Right lobe of liver (tissue), 6 donors: ENCODE data around the gene IRX2. TPM values are rescaled to one million over a fixed set of nuclear protein-coding genes. Genes with fewer than 3 reads are reported as not detected.

Source experiments
- ATAC-seq, 4 donors: fragments of 200-7000 bp; cut with Tn5 transposase; one replicate each; pipeline ENCODE4 v1.9.1; 2020; ENCODE audit warnings: mild to moderate bottlenecking in 4 of 4, moderate library complexity in 4 of 4
- DNase-seq, 3 donors: peaks; one replicate each; pipeline ENCODE4 v3.0.0-alpha.2; 2020
- H3K27ac ChIP-seq, 3 donors: fragments of 200-600 bp; one replicate each; pipeline ENCODE4 v1.8.0; 2022
- H3K27me3 ChIP-seq, 2 donors: fragments of 200-600 bp; one replicate each; pipeline ENCODE4 v1.8.0; 2022
- H3K36me3 ChIP-seq, 4 donors: fragments of 200-600 bp; sonication (generic) in 1 of 4; one replicate each; pipeline versions ENCODE4 v1.5.1 to v1.8.0; 2017 to 2022; ENCODE audit warnings: control low read depth in 1 of 4
- H3K4me1 ChIP-seq, 4 donors: fragments of 200-600 bp; sonication (generic) in 1 of 4; one replicate each; pipeline versions ENCODE4 v1.5.1 to v1.8.0; 2017 to 2022; ENCODE audit warnings: control low read depth in 1 of 4
- H3K4me3 ChIP-seq, 3 donors: fragments of 200-600 bp; one replicate each; pipeline ENCODE4 v1.8.0; 2022
- H3K9me3 ChIP-seq, 4 donors: fragments of 200-600 bp; sonication (generic) in 1 of 4; one replicate each; pipeline versions ENCODE4 v1.5.1 to v1.8.0; 2017 to 2022; ENCODE audit warnings: control low read depth in 1 of 4
- CTCF ChIP-seq, 4 donors: fragments of 200-600 bp in 3 of 4; fragments of 450-650 bp in 1 of 4; IDR thresholded peaks; one replicate each; pipeline versions ENCODE4 v1.5.1 to v1.8.0; 2016 to 2022; ENCODE audit warnings: antibody characterized with exemption in 4 of 4, mild to moderate bottlenecking in 2 of 4
- POLR2A ChIP-seq: fragments of 450-650 bp; IDR thresholded peaks from one replicate; pipeline ENCODE4 v1.6.1; 2017; ENCODE audit warnings: antibody characterized with exemption, mild to moderate bottlenecking
- WGBS: methylation state at CpG from one replicate; pipeline ENCODE4 v1.1.6; 2018; ENCODE audit warnings: low coverage, low lambda C conversion rate; ENCODE audit not compliant: insufficient coverage; ENCODE audit errors: missing lambda C conversion rate; 5-methylcytosine and 5-hydroxymethylcytosine counted together
- intact Hi-C, 2 donors: fragments of 100-400 bp; cut with DNase I; formaldehyde crosslinking; loops; one replicate each; pipeline versions ENCODE4 v1.11.2 to v1.14.1; 2022
- total RNA-seq, 6 experiments: library from RNA; depleted of rRNA in 2 of 6; stranded (reverse); fragments of >200 nt in 2 of 6; fragmentation: NEBNext Ultra II Directional in 3 of 6; extraction: Animal tissue kit (Norgen Biotek cat#: 25700) in 3 of 6; gene quantifications; one replicate each; pipeline versions ENCODE4 v1.1.0 to v1.2.4, GENCODE V29; 2016 to 2023
- donor health status: DM: no; HTN: yes; CAD: no.
- donor health status: DM: no; HTN: no; CAD: no.
- donor health status: DM: no; HTN: no; CAD: no.
- donor health status: DM: no; HTN: yes; CAD: no.
- donor health status: DM: no; HTN: yes; CAD: no.

The IRX2 gene
- total RNA-seq, 6 experiments from 2014 or later = not detected

GRCh38 chr5:2724831-2725230 is 26.6 kb downstream of the IRX2 start:
- no peak for TF ChIP-seq POLR2A
- TF ChIP-seq CTCF (IDR thresholded peaks at IDR 0.05) = no peak
- Histone ChIP-seq H3K27ac (no peak overlapping the region), H3K9me3 (no peaks in the 10 kb centered on the region), H3K4me3 (no peak overlapping the region), H3K4me1 (no peaks in the 10 kb centered on the region), H3K36me3 (no peaks in the 10 kb centered on the region), H3K27me3 (no peaks in the 10 kb centered on the region)
- 78% methylated on average over 2 of the region's 5 CpGs for WGBS
- DNase-seq (no peak), ATAC-seq (peak in 1 of 4 donors; percentile 31)
- intact Hi-C loops = no loop called here

- Histone ChIP-seq H3K36me3 (no peaks in the 10 kb centered on the region), H3K4me3 (no peak overlapping the region), H3K4me1 (no peaks in the 10 kb centered on the region), H3K27ac (no peak overlapping the region), H3K9me3 (no peaks in the 10 kb centered on the region), H3K27me3 (no peaks in the 10 kb centered on the region)
- intact Hi-C loops = no loop called here
- TF ChIP-seq POLR2A = no peak
- 28% methylated on average over 4 of the region's 12 CpGs for WGBS
- DNase-seq = no peak
- ATAC-seq = no peak
Measured at GRCh38 chr5:2724031-2724581, 27.4 kb downstream of the IRX2 start.

- Histone ChIP-seq H3K27me3 (no peaks in the 10 kb centered on the region), H3K9me3 (no peaks in the 10 kb centered on the region), H3K4me1 (no peaks in the 10 kb centered on the region), H3K36me3 (no peaks in the 10 kb centered on the region), H3K27ac (no peak overlapping the region), H3K4me3 (no peak overlapping the region)
- DNase-seq = no peak
- TF ChIP-seq CTCF (IDR thresholded peaks at IDR 0.05) (no peak), POLR2A (no peak)
- WGBS = 55% methylated on average over 7 of the region's 7 CpGs
- no peak for ATAC-seq
- intact Hi-C loops = no loop called here
Measured at GRCh38 chr5:2722901-2723300, 28.6 kb downstream of the IRX2 start.

- intact Hi-C loops = no loop called here
- WGBS = 43% methylated on average over 7 of the region's 7 CpGs
- ATAC-seq (no peak), DNase-seq (no peak)
- no peak overlapping the region for H3K4me3 ChIP-seq
- no peaks in the 10 kb centered on the region for H3K27me3 ChIP-seq
- no peaks in the 10 kb centered on the region for H3K9me3 ChIP-seq
- no peak overlapping the region for H3K27ac ChIP-seq
- TF ChIP-seq CTCF (IDR thresholded peaks at IDR 0.05) = no peak
- TF ChIP-seq POLR2A = no peak
- H3K4me1 ChIP-seq = no peaks in the 10 kb centered on the region
- no peaks in the 10 kb centered on the region for H3K36me3 ChIP-seq
Measured at GRCh38 chr5:2721385-2722138, 29.9 kb downstream of the IRX2 start.

- Histone ChIP-seq H3K4me1 (no peaks in the 10 kb centered on the region), H3K27ac (no peak overlapping the region), H3K27me3 (no peaks in the 10 kb centered on the region), H3K4me3 (no peak overlapping the region), H3K9me3 (no peaks in the 10 kb centered on the region), H3K36me3 (no peaks in the 10 kb centered on the region)
- intact Hi-C loops = no loop called here
- DNase-seq = no peak
- 36% methylated on average over 6 of the region's 6 CpGs for WGBS
- TF ChIP-seq CTCF (IDR thresholded peaks at IDR 0.05) = no peak
- no peak for TF ChIP-seq POLR2A
- no peak for ATAC-seq
Measured at GRCh38 chr5:2719332-2719731, 32.1 kb downstream of the IRX2 start.
